ENCODE measurements around the gene LENG8.
A peak's percentile ranks its signal among the peaks of the same experiment; 100 is the strongest.

The LENG8 gene

DNA sequence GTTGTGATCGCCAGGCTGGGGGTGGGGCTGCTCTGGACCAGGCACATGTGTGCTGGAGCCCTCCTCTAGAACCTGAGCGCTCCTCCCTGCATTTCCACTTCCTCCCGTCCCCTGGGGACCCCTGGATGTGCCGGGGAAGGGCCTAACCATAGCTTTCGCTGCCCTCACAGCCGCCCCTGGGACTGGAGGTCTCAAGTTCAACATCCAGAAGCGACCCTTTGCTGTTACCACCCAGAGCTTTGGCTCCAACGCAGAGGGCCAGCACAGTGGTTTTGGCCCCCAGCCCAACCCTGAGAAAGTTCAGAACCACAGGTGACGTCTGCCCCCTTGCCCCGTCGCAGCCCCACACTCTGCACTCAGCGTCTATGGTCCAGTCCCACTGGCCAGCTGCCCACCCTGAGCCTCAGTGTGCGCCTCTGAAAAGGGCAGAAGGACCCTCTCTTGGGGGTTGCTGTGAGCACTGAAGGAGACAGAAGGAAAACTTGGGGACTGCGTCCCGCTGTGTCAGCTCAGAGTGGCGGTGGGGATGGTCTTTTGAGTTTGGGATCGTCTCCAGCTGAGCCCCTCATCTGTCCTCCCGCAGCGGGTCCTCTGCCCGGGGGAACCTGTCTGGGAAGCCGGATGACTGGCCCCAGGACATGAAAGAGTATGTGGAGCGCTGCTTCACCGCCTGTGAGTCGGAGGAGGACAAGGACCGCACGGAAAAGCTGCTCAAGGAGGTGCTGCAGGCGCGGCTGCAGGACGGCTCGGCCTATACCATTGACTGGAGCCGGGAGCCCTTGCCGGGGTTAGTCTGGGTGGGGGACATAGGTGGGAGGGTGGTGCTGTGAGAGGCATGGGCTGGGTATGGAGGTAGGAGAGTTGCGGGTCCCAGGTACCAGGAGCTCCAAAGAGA is 6.0 kb downstream of the LENG8 start:
- Mint-ChIP-seq H3K27ac (no peak overlapping the region), H3K27me3 (ENCODE audit: low read depth) (no peaks in the 10 kb centered on the region), H3K4me3 (no peak overlapping the region), H3K4me1 (peaks cover 25% of the 10 kb centered on the region), H3K36me3 (ENCODE audit: low read depth) (peaks cover 64% of the 10 kb centered on the region), H3K9me3 (no peaks in the 10 kb centered on the region)
- TF ChIP-seq, protein P1, sequence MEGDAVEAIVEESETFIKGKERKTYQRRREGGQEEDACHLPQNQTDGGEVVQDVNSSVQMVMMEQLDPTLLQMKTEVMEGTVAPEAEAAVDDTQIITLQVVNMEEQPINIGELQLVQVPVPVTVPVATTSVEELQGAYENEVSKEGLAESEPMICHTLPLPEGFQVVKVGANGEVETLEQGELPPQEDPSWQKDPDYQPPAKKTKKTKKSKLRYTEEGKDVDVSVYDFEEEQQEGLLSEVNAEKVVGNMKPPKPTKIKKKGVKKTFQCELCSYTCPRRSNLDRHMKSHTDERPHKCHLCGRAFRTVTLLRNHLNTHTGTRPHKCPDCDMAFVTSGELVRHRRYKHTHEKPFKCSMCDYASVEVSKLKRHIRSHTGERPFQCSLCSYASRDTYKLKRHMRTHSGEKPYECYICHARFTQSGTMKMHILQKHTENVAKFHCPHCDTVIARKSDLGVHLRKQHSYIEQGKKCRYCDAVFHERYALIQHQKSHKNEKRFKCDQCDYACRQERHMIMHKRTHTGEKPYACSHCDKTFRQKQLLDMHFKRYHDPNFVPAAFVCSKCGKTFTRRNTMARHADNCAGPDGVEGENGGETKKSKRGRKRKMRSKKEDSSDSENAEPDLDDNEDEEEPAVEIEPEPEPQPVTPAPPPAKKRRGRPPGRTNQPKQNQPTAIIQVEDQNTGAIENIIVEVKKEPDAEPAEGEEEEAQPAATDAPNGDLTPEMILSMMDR (IDR thresholded peaks at IDR 0.05; ENCODE audit: unreplicated experiment in 3 of 3) = no peak

DNA sequence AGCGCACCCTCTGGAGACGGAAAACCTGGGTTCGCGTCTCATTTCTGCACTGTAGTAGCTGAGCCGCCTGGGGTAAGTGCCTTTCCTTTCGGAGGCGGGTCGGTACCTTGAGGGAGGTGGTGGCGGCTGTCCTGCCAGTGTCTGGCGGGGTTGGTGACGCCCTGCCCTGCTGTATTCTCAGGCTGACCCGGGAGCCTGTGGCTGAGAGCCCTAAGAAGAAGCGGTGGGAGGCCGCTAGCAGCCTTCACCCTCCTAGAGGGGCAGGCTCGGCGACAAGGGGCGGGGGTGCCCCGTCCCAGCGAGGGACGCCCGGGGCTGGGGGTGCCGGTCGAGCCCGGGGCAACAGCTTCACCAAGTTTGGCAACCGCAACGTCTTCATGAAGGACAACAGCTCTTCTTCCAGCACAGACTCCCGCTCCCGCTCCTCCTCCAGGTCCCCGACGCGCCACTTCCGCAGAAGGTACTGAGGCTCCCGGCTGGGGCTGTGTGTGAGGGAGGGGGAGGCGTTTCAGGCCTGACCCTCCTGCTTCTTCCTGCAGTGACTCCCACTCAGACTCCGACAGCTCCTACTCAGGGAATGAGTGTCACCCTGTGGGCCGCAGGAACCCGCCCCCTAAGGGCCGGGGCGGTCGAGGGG is 6.9 kb downstream of the LENG8 start:
- H3K9me3 Mint-ChIP-seq = no peaks in the 10 kb centered on the region
- no peak overlapping the region for H3K27ac Mint-ChIP-seq
- H3K4me1 Mint-ChIP-seq = peaks cover 16% of the 10 kb centered on the region
- no peaks in the 10 kb centered on the region for H3K27me3 Mint-ChIP-seq (ENCODE audit: low read depth)
- peaks cover 64% of the 10 kb centered on the region for H3K36me3 Mint-ChIP-seq (ENCODE audit: low read depth)
- no peak overlapping the region for H3K4me3 Mint-ChIP-seq
- TF ChIP-seq, protein P1 (IDR thresholded peaks at IDR 0.05; ENCODE audit: unreplicated experiment in 3 of 3) = no peak

DNA sequence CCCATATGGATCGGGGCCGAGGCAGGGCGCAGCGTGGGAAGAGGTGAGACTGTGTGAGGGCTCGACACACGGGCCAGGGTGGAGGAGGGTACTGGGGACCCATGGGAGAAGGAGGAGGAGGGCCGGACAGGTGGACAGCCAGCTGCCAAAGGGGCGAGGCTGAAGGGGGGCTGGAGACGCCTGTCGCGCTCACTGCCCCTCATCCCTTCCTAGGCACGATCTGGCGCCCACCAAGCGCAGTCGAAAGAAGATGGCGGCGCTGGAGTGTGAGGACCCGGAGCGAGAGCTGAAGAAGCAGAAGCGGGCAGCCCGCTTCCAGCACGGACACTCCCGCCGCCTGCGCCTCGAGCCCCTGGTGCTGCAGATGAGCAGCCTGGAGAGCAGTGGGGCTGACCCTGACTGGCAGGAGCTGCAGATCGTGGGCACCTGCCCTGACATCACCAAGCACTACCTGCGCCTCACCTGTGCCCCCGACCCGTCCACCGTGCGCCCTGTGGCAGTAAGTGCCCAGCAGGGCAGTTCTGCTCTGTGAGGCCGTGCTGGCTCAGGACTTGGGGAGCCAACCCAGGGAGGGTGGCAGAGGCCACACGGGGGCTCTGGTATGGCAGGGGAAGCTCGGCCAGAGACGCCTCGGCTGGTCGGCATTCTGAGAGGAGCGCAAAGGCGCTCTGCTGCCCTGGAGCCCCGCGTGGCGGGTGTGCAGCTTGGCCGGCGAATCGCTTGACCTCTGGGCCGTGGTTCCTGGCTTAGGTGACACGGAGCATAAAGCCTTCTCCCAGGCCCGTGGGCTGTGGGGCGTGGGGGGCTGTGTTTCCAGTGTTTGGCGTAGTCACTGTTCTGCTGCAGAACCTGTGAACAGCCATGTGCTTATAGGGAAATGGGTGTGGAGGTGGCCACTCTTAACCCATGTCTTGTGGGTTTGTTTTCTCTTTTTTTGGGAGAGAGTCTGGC is 7.7 kb downstream of the LENG8 start:
- Mint-ChIP-seq H3K27ac (no peak overlapping the region), H3K4me3 (no peak overlapping the region), H3K27me3 (ENCODE audit: low read depth) (no peaks in the 10 kb centered on the region), H3K4me1 (peaks cover 17% of the 10 kb centered on the region), H3K36me3 (ENCODE audit: low read depth) (peaks cover 61% of the 10 kb centered on the region), H3K9me3 (no peaks in the 10 kb centered on the region)
- TF ChIP-seq, protein P1 (IDR thresholded peaks at IDR 0.05; ENCODE audit: unreplicated experiment in 3 of 3) = no peak

DNA sequence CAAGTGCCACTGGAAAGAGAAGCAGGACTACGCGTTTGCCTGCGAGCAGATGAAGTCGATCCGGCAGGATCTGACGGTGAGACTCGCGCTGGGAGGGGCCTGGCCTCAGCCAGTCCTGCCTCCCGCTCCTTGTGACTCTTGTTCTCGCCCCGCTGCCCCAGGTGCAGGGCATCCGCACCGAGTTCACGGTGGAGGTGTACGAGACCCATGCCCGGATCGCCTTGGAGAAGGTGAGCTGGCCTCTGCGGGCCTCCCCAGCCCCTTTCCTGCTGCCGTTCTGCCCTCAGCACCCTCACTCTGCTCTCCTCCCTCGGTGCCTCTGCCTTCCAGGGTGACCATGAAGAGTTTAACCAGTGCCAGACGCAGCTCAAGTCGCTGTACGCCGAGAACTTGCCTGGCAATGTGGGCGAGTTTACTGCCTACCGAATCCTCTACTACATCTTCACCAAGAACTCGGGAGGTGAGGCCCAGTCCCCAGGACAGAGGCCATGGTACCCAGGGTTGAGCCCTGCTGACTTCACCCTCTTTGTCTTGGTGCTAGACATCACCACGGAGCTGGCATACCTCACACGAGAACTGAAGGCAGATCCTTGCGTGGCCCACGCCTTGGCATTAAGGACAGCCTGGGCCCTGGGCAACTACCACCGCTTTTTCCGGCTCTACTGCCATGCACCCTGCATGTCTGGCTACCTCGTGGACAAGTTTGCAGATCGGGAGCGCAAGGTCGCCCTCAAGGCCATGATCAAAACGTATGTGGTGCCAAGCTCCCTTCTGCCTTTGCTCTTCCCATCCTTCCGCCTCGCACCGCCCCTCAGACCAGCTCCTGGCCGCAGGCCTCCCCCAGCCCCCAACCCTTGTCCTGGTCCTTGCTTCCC is 9.0 kb downstream of the LENG8 start:
- H3K27me3 Mint-ChIP-seq (ENCODE audit: low read depth) = no peaks in the 10 kb centered on the region
- H3K27ac Mint-ChIP-seq = peak overlapping the region in 1 of 3 experiments; percentile 26
- no peak overlapping the region for H3K4me3 Mint-ChIP-seq
- no peaks in the 10 kb centered on the region for H3K9me3 Mint-ChIP-seq
- peaks cover 53% of the 10 kb centered on the region for H3K36me3 Mint-ChIP-seq (ENCODE audit: low read depth)
- peaks cover 21% of the 10 kb centered on the region for H3K4me1 Mint-ChIP-seq
- TF ChIP-seq, protein P1 (IDR thresholded peaks at IDR 0.05; ENCODE audit: unreplicated experiment in 3 of 3) = no peak

DNA sequence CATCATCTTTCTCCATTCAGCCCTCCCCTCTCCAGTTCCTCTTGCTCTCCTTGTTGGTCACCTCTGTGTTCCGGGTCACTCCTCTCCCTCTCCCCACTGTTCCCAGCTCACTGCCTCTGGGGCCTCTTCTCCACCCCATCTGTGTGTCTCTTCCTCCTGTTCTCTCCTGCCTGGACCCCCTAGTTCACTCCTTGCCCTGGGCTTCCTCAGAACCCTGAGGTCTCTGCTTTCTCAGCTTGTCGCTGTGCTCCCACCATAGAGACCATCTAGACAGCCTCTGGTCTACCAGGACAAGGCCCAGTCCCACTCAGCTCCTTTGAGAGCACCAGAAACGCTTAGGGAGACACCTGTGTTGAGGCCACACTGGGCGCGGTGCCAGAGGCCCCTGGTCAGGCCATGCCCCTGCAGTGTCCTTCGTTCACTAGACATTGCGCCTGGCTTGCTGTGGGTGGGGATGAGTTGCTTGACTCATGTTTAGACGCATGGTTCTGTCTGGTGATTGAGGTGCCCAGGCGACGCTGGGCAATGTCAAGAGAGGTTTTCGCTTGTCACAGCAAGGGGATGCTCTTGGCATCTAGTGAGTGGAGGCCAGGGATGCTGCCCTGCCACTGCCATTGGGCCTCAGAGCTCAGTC is 9.8 kb downstream of the LENG8 start:
- Mint-ChIP-seq H3K4me3 (peak overlapping the region; percentile 37 to 73 (median 57)), H3K27me3 (ENCODE audit: low read depth) (no peaks in the 10 kb centered on the region), H3K9me3 (no peaks in the 10 kb centered on the region), H3K36me3 (ENCODE audit: low read depth) (peaks cover 45% of the 10 kb centered on the region), H3K27ac (peak overlapping the region; percentile 45 to 58 (median 56)), H3K4me1 (peaks cover 24% of the 10 kb centered on the region)
- TF ChIP-seq, protein P1 (IDR thresholded peaks at IDR 0.05; ENCODE audit: unreplicated experiment in 3 of 3) = no peak
